Ovary (tissue), 3 donors: Measurements from ENCODE around the gene DNAJC15.

Source experiments
- EP300 ChIP-seq: sonication (generic); formaldehyde crosslinking; IDR thresholded peaks from one replicate; pipeline ENCODE4 v1.6.1; 2017; ENCODE audit warnings: antibody characterized with exemption
- POLR2A ChIP-seq: fragments of 450-650 bp; IDR thresholded peaks from one replicate; pipeline ENCODE4 v1.6.1; 2017; ENCODE audit warnings: antibody characterized with exemption, mild to moderate bottlenecking, moderate library complexity
- TF ChIP-seq, protein P1 (sequence below), 3 donors: fragments of 450-650 bp in 2 of 3; fragments of 200-600 bp in 1 of 3; IDR thresholded peaks; one replicate each; pipeline versions ENCODE4 v1.5.1 to v1.8.0; 2016 to 2022; ENCODE audit warnings: antibody characterized with exemption in 3 of 3, mild to moderate bottlenecking in 1 of 3
- donor health status: DM: no; HTN: no; CAD: no.

DNA sequence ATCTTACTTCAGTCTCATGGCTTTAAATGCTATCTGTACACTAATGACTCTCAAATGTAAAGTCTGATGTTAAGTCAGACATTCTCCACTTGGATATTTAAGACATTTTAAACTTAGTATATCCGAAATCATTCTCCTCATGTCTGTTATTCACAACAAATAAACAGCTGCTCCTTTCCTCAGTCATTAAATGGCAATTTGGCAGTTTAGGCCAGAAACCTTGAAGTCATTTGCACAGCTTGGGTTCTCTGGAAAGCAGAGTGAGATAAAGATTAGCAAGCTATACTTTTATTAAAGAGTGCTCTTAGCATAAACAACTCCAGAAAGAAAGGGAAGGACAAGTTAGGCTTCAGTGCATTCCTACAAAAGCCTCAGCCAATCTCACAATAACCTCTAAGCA lies 53.7 kb downstream of the DNAJC15 start:
- TF ChIP-seq POLR2A (no peak), EP300 (no peak)
- TF ChIP-seq, protein P1, sequence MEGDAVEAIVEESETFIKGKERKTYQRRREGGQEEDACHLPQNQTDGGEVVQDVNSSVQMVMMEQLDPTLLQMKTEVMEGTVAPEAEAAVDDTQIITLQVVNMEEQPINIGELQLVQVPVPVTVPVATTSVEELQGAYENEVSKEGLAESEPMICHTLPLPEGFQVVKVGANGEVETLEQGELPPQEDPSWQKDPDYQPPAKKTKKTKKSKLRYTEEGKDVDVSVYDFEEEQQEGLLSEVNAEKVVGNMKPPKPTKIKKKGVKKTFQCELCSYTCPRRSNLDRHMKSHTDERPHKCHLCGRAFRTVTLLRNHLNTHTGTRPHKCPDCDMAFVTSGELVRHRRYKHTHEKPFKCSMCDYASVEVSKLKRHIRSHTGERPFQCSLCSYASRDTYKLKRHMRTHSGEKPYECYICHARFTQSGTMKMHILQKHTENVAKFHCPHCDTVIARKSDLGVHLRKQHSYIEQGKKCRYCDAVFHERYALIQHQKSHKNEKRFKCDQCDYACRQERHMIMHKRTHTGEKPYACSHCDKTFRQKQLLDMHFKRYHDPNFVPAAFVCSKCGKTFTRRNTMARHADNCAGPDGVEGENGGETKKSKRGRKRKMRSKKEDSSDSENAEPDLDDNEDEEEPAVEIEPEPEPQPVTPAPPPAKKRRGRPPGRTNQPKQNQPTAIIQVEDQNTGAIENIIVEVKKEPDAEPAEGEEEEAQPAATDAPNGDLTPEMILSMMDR (IDR thresholded peaks at IDR 0.05): no peak
